ENCODE measurements around the gene ANKAR. TPM values are rescaled to one million over a fixed set of nuclear protein-coding genes. Genes with fewer than 3 reads are reported as not detected.
A peak's percentile ranks its signal among the peaks of the same experiment; 100 is the strongest.

Gene ANKAR
- total and polyA plus RNA-seq, 2 of the 8 experiments (the other 6 are each of a cell fraction or from before 2014, with no cell fraction given), result 0.56 to 1.7 TPM

DNA sequence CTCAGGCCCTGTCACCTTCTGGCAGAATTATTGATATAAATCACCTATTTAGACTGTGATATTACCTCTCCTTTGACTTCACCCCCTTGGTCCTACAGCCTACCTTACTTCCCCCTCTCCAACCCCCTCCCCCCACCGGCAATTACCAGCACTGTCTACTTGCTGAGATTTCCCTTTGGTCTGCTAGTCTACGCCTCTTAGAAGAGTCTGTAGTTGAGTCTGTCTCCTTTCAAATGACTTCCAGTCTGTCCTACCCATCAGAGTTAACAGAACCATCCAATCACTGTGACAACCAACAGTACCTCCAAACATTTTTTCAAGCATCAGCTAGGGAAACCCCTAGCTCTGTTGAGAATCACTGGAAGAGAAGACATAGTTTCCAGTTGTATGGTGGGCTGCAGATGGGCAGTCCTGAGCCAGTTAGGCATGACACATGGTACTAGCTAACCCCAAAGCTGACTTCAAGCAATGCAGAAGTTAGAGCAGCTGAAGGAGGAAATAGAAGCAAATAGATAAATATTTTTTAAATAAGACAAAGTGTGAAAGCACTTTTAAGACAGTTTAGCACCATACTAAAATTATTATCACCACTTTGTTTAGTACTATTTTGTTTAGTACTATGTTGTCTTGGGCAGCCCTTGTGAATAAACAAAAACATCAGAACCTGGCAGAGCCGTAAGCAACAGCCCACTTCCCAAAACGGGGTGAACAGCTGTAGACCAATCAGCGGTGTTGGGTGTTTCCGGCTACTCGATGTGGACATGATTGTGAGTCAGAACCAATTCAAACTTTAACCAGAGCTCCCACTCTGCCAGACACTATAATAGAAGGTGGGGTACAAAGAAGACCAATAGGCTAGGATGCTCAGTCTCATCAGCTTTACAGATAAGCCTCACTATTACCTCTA lies 15.9 kb upstream of the ANKAR start:
- no peaks in the 10 kb centered on the region for H3K9me3 ChIP-seq (ENCODE audit: insufficient read depth in 2 of 2, low read depth in 1 of 2, low read length in 1 of 2)
- no peak overlapping the region for H2BK15ac ChIP-seq (ENCODE audit: low read length)
- H3K79me1 ChIP-seq (ENCODE audit: low read depth, low read length), result no peaks in the 10 kb centered on the region; the same call in 1 of the 2 replicates
- H3K18ac ChIP-seq (ENCODE audit: extremely low read depth, low read length), result no peak overlapping the region
- H2BK12ac ChIP-seq (ENCODE audit: low read depth, low read length), result no peak overlapping the region
- DNase-seq (ENCODE audit: low read depth in 1 of 2, low spot score in 2 of 2) (no peak), FAIRE-seq (no peak)
- no peak overlapping the region for H2BK120ac ChIP-seq (replicated peaks; ENCODE audit: low read depth, low read length)
- H3K9ac ChIP-seq (replicated peaks in 1 of 4; ENCODE audit: extremely low read depth in 1 of 4, low read depth in 3 of 4, low read length in 3 of 4), result no peak overlapping the region
- H3K27me3 ChIP-seq (replicated peaks in 1 of 4; ENCODE audit: control insufficient read depth in 3 of 4, extremely low read depth in 1 of 4, insufficient read depth in 3 of 4, low read length in 3 of 4), result no peaks in the 10 kb centered on the region
- H3K4me2 ChIP-seq (ENCODE audit: insufficient read depth in 1 of 2, low read depth in 2 of 2, low read length in 2 of 2), result no peak overlapping the region
- no peaks in the 10 kb centered on the region for H4K20me1 ChIP-seq (replicated peaks in 1 of 2; ENCODE audit: control insufficient read depth in 1 of 2, insufficient read depth in 2 of 2, low read length in 2 of 2)
- H4K5ac ChIP-seq (ENCODE audit: insufficient read length, low read depth, low read length), result no peak overlapping the region
- 94% methylated on average over 7 of the region's 7 CpGs; no CpG with 5 or more reads in 1 of the 2 experiments for WGBS, 2 experiments (ENCODE audit: extremely low coverage in 1 of 2, insufficient coverage in 1 of 2, insufficient read length in 1 of 2, insufficient replicate concordance in 2 of 2, low coverage in 1 of 2, low lambda C conversion rate in 2 of 2, missing lambda C conversion rate in 1 of 2)
- peak overlapping the region; percentile 47 for H3K23ac ChIP-seq (ENCODE audit: insufficient read length)
- peaks cover 0 to 19% of the 10 kb centered on the region in 2 experiments for H3K79me2 ChIP-seq (ENCODE audit: control insufficient read depth in 1 of 2, insufficient read depth in 2 of 2, low read length in 2 of 2)
- peaks cover 2% of the 10 kb centered on the region; the same call in 1 of the 2 replicates for H3K23me2 ChIP-seq (ENCODE audit: low read depth, low read length)
- H2AFZ ChIP-seq (ENCODE audit: low read length), result 0 out of 2 replicates have a peak overlapping the region, but pooled peaks have one; percentile 68
- POLR2A ChIA-PET (ENCODE audit: partially characterized antibody), result no interaction called here
- no peak overlapping the region for H2BK20ac ChIP-seq (ENCODE audit: low read length)
- H3K4me3 ChIP-seq (ENCODE audit: extremely low read depth in 1 of 4, insufficient read depth in 2 of 4, low read depth in 3 of 4, low read length in 4 of 4), result no peak overlapping the region
- H4K8ac ChIP-seq (ENCODE audit: extremely low read depth, insufficient read depth, low read length), result no peak overlapping the region
- no peak overlapping the region for H3K56ac ChIP-seq (replicated peaks; ENCODE audit: insufficient read length, low read depth, low read length)
- no peak overlapping the region for H2AK5ac ChIP-seq (ENCODE audit: low read depth, low read length)
- no peak overlapping the region for H3K4ac ChIP-seq (replicated peaks; ENCODE audit: insufficient read length, low read depth, low read length)
- H3K27ac ChIP-seq (ENCODE audit: low read depth, low read length), result no peak overlapping the region
- peaks cover 0 to 2% (median 0%) of the 10 kb centered on the region in 4 experiments; a peak in 1 of 8 replicates for H3K36me3 ChIP-seq (ENCODE audit: control insufficient read depth in 2 of 4, insufficient read depth in 4 of 4, low read length in 3 of 4)
- no peak overlapping the region for H2BK5ac ChIP-seq (ENCODE audit: low read depth, low read length)
- H3K4me1 ChIP-seq (replicated peaks in 1 of 4; ENCODE audit: control insufficient read depth in 3 of 4, insufficient read depth in 4 of 4, low read length in 3 of 4), result peaks cover 0 to 5% (median 0%) of the 10 kb centered on the region in 4 experiments; a peak in 2 of 7 replicates
- no peak overlapping the region for H4K91ac ChIP-seq (replicated peaks; ENCODE audit: insufficient read length, low read length)
- no peak overlapping the region for H3K14ac ChIP-seq (ENCODE audit: insufficient read length)
- CTCF ChIA-PET (ENCODE audit: partially characterized antibody), result interaction anchor here (0.6 to 6.3 kb wide), 19 partner anchors 8 to 430 kb away, joined by 3 to 82 read pairs (median 4); partner anchors contain the start of genes ANKAR, OSGEPL1 and SLC40A1
- TF ChIP-seq GTF2F1 (IDR thresholded peaks at IDR 0.05; ENCODE audit: borderline replicate concordance, low read depth, low read length) (no peak), PHF8 (conservative IDR thresholded peaks at IDR 0.05; ENCODE audit: low read depth, low read length) (no peak), CTBP2 (IDR thresholded peaks at IDR 0.05; ENCODE audit: borderline replicate concordance, insufficient read depth, insufficient read length, low read length) (no peak), SP2 (IDR thresholded peaks at IDR 0.05; ENCODE audit: low read length) (no peak), EZH2 (IDR thresholded peaks at IDR 0.05; ENCODE audit: low read depth, low read length, severe bottlenecking) (no peak), POU5F1 (IDR thresholded peaks at IDR 0.05; ENCODE audit: low read depth, low read length) (no peak), POLR2A (IDR thresholded peaks at IDR 0.05; ENCODE audit: control extremely low read depth in 1 of 2, low read depth in 2 of 2, low read length in 2 of 2) (no peak), RAD21 (IDR thresholded peaks at IDR 0.05 in 1 of 2, conservative IDR thresholded peaks at IDR 0.05 in 1 of 2; ENCODE audit: low read depth in 2 of 2, low read length in 2 of 2) (no peak), SRF (IDR thresholded peaks at IDR 0.05; ENCODE audit: low read depth, low read length) (no peak), RBBP5 (IDR thresholded peaks at IDR 0.05; ENCODE audit: borderline replicate concordance, low read depth, low read length) (no peak), KDM5A (IDR thresholded peaks at IDR 0.05; ENCODE audit: low read length) (no peak), BACH1 (IDR thresholded peaks at IDR 0.05; ENCODE audit: low read length) (no peak)
